Brain microvascular endothelial cell (primary cell): Measurements from ENCODE around the gene OTOF.

ENCODE experiments used
- DNase-seq: peaks from one replicate; pipeline ENCODE4 v3.0.0-alpha.2; 2020
- H3K27ac ChIP-seq: fragments of 250-450 bp; sonication (Bioruptor Pico); 2 replicates; pipeline ENCODE4 v1.5.1; 2020; ENCODE audit warnings: mild to moderate bottlenecking, moderate library complexity
- H3K27me3 ChIP-seq: fragments of 250-450 bp; sonication (Bioruptor Pico); replicated peaks from 2 replicates; pipeline ENCODE4 v1.5.1; 2020; ENCODE audit warnings: mild to moderate bottlenecking
- H3K36me3 ChIP-seq: fragments of 250-450 bp; sonication (Bioruptor Pico); replicated peaks from 2 replicates; pipeline ENCODE4 v1.5.1; 2020; ENCODE audit warnings: mild to moderate bottlenecking
- H3K4me3 ChIP-seq: 2 replicates; pipeline ENCODE4 v1.5.1; 2011; ENCODE audit warnings: low read depth, mild to moderate bottlenecking, control low read depth, low read length, moderate library complexity
- in situ Hi-C: cut with HindIII; loops from 2 replicates; pipeline ENCODE4 v1.10.0; 2017; ENCODE audit warnings: low sequenced_read_pairs, low pct_ligation_motif_present
- TF ChIP-seq, protein P1 (sequence below): IDR thresholded peaks from 2 replicates; pipeline ENCODE4 v1.5.1; 2011; ENCODE audit warnings: low read depth, mild to moderate bottlenecking, moderate library complexity, low read length, control low read depth, inconsistent platforms; ENCODE audit errors: missing control alignments

OTOF gene

GRCh38 chr2:26477911-26478253 lies at the start of gene OTOF:
OTOF (minus strand) TSS chr2:26478124.
- in situ Hi-C loops, result no loop called here
- Histone ChIP-seq H3K4me3 (no peak within 1 kb of the TSS), H3K27ac (no peak within 1 kb of the TSS), H3K36me3 (no peaks in the 10 kb centered on the region), H3K27me3 (no peaks in the 10 kb centered on the region)
- peak; percentile 37 for DNase-seq
- TF ChIP-seq, protein P1, sequence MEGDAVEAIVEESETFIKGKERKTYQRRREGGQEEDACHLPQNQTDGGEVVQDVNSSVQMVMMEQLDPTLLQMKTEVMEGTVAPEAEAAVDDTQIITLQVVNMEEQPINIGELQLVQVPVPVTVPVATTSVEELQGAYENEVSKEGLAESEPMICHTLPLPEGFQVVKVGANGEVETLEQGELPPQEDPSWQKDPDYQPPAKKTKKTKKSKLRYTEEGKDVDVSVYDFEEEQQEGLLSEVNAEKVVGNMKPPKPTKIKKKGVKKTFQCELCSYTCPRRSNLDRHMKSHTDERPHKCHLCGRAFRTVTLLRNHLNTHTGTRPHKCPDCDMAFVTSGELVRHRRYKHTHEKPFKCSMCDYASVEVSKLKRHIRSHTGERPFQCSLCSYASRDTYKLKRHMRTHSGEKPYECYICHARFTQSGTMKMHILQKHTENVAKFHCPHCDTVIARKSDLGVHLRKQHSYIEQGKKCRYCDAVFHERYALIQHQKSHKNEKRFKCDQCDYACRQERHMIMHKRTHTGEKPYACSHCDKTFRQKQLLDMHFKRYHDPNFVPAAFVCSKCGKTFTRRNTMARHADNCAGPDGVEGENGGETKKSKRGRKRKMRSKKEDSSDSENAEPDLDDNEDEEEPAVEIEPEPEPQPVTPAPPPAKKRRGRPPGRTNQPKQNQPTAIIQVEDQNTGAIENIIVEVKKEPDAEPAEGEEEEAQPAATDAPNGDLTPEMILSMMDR, result no peak

GRCh38 chr2:26526589-26526988 lies 48.7 kb upstream of the OTOF start:
- in situ Hi-C loops, result no loop called here
- DNase-seq, result no peak
- Histone ChIP-seq H3K4me3 (no peak overlapping the region), H3K27me3 (peaks cover 2% of the 10 kb centered on the region), H3K36me3 (no peaks in the 10 kb centered on the region), H3K27ac (no peak overlapping the region)
- TF ChIP-seq, protein P1, result no peak

GRCh38 chr2:26526105-26526504 lies 48.2 kb upstream of the OTOF start:
- Histone ChIP-seq H3K27me3 (peaks cover 3% of the 10 kb centered on the region), H3K4me3 (no peak overlapping the region), H3K36me3 (no peaks in the 10 kb centered on the region), H3K27ac (no peak overlapping the region)
- DNase-seq, result no peak
- in situ Hi-C loops, result no loop called here
- TF ChIP-seq, protein P1, result no peak

DNA sequence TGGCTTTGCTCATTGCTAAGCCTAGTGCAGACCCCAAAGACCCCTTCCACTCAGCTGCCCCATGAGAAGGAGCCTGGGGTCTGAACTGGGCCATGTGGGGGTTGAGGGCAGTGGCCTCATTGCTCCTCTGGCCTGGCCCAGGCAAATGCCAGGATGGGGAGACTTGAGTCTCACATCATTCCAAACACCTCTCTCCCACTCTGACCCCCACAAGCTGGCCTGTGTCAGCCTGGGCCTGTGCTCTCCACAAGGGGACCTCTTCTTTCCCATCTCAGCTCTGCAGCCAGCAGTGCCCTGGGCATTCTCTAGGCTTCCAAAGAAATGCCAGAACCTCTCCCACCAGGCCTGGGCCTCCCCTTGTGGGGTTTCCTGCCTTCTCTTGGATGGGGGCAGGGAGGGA lies 45.8 kb upstream of the OTOF start:
- in situ Hi-C loops, result no loop called here

DNA sequence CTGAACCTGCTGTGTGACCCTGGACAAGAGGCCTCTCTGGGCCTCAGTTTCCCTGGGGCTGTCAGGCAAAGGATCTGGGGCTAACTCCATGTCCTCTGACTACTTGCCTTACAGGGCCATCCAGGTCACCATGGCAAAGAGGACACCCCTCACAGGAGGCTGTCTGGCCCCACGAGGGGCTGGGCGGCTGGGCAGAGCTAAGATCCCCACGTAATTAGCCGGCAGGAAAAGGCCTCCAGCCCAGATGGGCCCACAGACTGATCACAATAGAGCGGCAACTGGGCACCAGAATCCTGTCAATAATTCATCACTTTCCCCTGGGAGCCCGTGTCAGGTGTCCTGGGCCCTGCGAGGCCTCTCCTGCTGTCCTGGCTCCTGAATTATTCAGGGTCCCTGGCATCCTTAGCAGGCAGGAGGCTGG lies 44.8 kb upstream of the OTOF start:
- in situ Hi-C loops, result no loop called here
- TF ChIP-seq, protein P1, result no peak
- no peaks in the 10 kb centered on the region for H3K36me3 ChIP-seq
- peaks cover 10% of the 10 kb centered on the region for H3K27me3 ChIP-seq
- no peak overlapping the region for H3K4me3 ChIP-seq
- no peak for DNase-seq
- no peak overlapping the region for H3K27ac ChIP-seq

More for the DNA sequence above, 45.8 kb upstream of the OTOF start:
- DNase-seq, result no peak
- Histone ChIP-seq H3K27me3 (peaks cover 10% of the 10 kb centered on the region), H3K36me3 (no peaks in the 10 kb centered on the region), H3K27ac (no peak overlapping the region), H3K4me3 (no peak overlapping the region)
- TF ChIP-seq, protein P1, result no peak

DNA sequence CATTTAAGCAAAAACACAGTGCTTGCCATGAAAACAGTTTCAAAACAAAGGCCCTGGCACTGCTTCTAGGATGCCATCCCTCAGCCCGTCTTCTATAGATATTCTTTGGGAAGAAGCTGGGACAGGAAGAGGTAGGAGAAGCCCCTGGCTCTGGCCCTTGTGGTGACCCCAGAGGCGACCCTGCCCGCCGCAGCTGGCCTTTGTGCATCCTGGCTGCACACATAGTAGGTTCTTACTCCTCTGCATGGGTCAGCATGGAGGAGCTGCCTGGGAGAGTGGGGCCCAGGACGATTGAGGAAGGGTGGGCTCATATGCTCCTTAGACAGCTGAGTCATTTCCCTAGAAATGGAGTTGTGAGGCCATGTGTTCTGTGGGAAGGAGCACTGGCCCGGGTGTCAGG lies 44.4 kb upstream of the OTOF start:
- in situ Hi-C loops, result no loop called here
- Histone ChIP-seq H3K27ac (no peak overlapping the region), H3K4me3 (no peak overlapping the region), H3K27me3 (peaks cover 10% of the 10 kb centered on the region), H3K36me3 (no peaks in the 10 kb centered on the region)
- TF ChIP-seq, protein P1, result no peak
- no peak for DNase-seq
